PC-9 (cell line): ENCODE data around the gene PHYHIPL. TPM values are rescaled to one million over a fixed set of nuclear protein-coding genes. Genes with fewer than 3 reads are reported as not detected.

Source experiments
- BruUV-seq: library from RNA; stranded (reverse); fragments of 400-500 nt; replicated peaks from 2 replicates; lab custom pipeline; 2021; lab: Mats Ljungman, UMichigan
- CTCF ChIA-PET: fragments of 300-600 bp; sonication (Branson Sonifier 250); formaldehyde crosslinking; loops from one replicate; lab custom pipeline; 2022; ENCODE audit warnings: antibody characterized with exemption; lab: Charles Lee
- POLR2A ChIA-PET: fragments of 300-600 bp; sonication (Branson Sonifier 250); formaldehyde crosslinking; loops from one replicate; lab custom pipeline; 2022; ENCODE audit warnings: antibody characterized with exemption; ENCODE audit not compliant: unreplicated experiment; lab: Charles Lee
- DNase-seq, 2 experiments: peaks; one replicate each; pipeline versions ENCODE4 v3.0.0 to v3.0.0-alpha.2; 2015 to 2022; ENCODE audit warnings: mixed read lengths in 1 of 2
- H2AFZ ChIP-seq: fragments of 200-600 bp; sonication (generic); 2 replicates; pipeline ENCODE4 v1.8.1; 2017; ENCODE audit warnings: antibody characterized with exemption
- H3F3A ChIP-seq: fragments of 200-600 bp; sonication (generic); 2 replicates; pipeline ENCODE4 v1.8.1; 2017; ENCODE audit warnings: antibody characterized with exemption, mild to moderate bottlenecking, low read depth; ENCODE audit not compliant: insufficient read depth
- H3K27ac ChIP-seq: fragments of 200-600 bp; sonication (generic); 2 replicates; pipeline ENCODE4 v1.6.1; 2016; ENCODE audit warnings: mixed run types
- H3K27me3 ChIP-seq: fragments of 200-600 bp; sonication (generic); 2 replicates; pipeline ENCODE4 v1.6.1; 2016; ENCODE audit warnings: low read depth, mixed run types; ENCODE audit not compliant: insufficient read depth
- H3K36me3 ChIP-seq: fragments of 200-600 bp; sonication (generic); 2 replicates; pipeline ENCODE4 v1.6.1; 2016; ENCODE audit warnings: low read depth, mixed run types
- H3K4me1 ChIP-seq: fragments of 200-600 bp; sonication (generic); replicated peaks from 2 replicates; pipeline ENCODE4 v1.6.1; 2016; ENCODE audit warnings: mixed run types; ENCODE audit not compliant: insufficient read depth
- H3K4me2 ChIP-seq: fragments of 200-600 bp; sonication (generic); 2 replicates; pipeline ENCODE4 v1.6.1; 2017; ENCODE audit warnings: mixed run types
- H3K4me3 ChIP-seq: fragments of 200-600 bp; sonication (generic); 2 replicates; pipeline ENCODE4 v1.6.1; 2016; ENCODE audit warnings: mixed run types
- H3K79me2 ChIP-seq: fragments of 200-600 bp; sonication (generic); 2 replicates; pipeline ENCODE4 v1.6.1; 2017; ENCODE audit warnings: low read depth, mixed run types
- H3K9me2 ChIP-seq: fragments of 200-600 bp; sonication (generic); 2 replicates; pipeline ENCODE4 v1.8.1; 2017; ENCODE audit warnings: mild to moderate bottlenecking; ENCODE audit not compliant: insufficient read depth
- H3K9me3 ChIP-seq: fragments of 200-600 bp; sonication (generic); 2 replicates; pipeline ENCODE4 v1.8.1; 2016; ENCODE audit warnings: low read depth; ENCODE audit not compliant: insufficient read depth
- H4K20me1 ChIP-seq: fragments of 200-600 bp; sonication (generic); 2 replicates; pipeline ENCODE4 v1.8.1; 2017; ENCODE audit not compliant: insufficient read depth
- EZH2 ChIP-seq: fragments of 200-600 bp; sonication (generic); IDR thresholded peaks from 2 replicates; pipeline ENCODE4 v1.8.0; 2017; ENCODE audit warnings: antibody characterized with exemption, low read depth
- intact Hi-C: fragments of 100-400 bp; cut with micrococcal nuclease; formaldehyde crosslinking; loops from one replicate; pipeline ENCODE4 v1.10.0; 2022; ENCODE audit not compliant: unreplicated experiment
- total RNA-seq: library from RNA; stranded (reverse); gene quantifications from 2 replicates; pipeline ENCODE4 v1.2.3, GENCODE V29; 2021
- TF ChIP-seq, protein P1 (sequence below): fragments of 200-600 bp; sonication (generic); conservative IDR thresholded peaks from 2 replicates; pipeline ENCODE4 v1.6.1; 2017; ENCODE audit warnings: mixed run types, antibody characterized with exemption, mild to moderate bottlenecking, moderate library complexity

Gene PHYHIPL
- total RNA-seq, 1 experiment from 2014 or later: not detected

GRCh38 chr10:59283456-59284091, 107.1 kb downstream of the PHYHIPL start:
- Histone ChIP-seq H3K4me2 (no peak overlapping the region), H3K27ac (no peak overlapping the region), H2AFZ (no peak overlapping the region), H3K27me3 (no peaks in the 10 kb centered on the region), H3K9me2 (no peaks in the 10 kb centered on the region; the same call in 1 of the 2 replicates), H3K36me3 (no peaks in the 10 kb centered on the region), H3K79me2 (no peaks in the 10 kb centered on the region), H4K20me1 (no peaks in the 10 kb centered on the region), H3K4me3 (no peak overlapping the region), H3K9me3 (no peaks in the 10 kb centered on the region), H3K4me1 (no peaks in the 10 kb centered on the region), H3F3A (no peaks in the 10 kb centered on the region)
- no peak for DNase-seq
- CTCF ChIA-PET: no interaction called here
- POLR2A ChIA-PET: no interaction called here
- no peak for TF ChIP-seq EZH2
- TF ChIP-seq, protein P1, sequence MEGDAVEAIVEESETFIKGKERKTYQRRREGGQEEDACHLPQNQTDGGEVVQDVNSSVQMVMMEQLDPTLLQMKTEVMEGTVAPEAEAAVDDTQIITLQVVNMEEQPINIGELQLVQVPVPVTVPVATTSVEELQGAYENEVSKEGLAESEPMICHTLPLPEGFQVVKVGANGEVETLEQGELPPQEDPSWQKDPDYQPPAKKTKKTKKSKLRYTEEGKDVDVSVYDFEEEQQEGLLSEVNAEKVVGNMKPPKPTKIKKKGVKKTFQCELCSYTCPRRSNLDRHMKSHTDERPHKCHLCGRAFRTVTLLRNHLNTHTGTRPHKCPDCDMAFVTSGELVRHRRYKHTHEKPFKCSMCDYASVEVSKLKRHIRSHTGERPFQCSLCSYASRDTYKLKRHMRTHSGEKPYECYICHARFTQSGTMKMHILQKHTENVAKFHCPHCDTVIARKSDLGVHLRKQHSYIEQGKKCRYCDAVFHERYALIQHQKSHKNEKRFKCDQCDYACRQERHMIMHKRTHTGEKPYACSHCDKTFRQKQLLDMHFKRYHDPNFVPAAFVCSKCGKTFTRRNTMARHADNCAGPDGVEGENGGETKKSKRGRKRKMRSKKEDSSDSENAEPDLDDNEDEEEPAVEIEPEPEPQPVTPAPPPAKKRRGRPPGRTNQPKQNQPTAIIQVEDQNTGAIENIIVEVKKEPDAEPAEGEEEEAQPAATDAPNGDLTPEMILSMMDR: no peak
- intact Hi-C loops: no loop called here
- BruUV-seq: no TSS peak

GRCh38 chr10:59284118-59284975, 107.9 kb downstream of the PHYHIPL start:
- no peaks in the 10 kb centered on the region; the same call in 1 of the 2 replicates for H3K9me2 ChIP-seq

DNA sequence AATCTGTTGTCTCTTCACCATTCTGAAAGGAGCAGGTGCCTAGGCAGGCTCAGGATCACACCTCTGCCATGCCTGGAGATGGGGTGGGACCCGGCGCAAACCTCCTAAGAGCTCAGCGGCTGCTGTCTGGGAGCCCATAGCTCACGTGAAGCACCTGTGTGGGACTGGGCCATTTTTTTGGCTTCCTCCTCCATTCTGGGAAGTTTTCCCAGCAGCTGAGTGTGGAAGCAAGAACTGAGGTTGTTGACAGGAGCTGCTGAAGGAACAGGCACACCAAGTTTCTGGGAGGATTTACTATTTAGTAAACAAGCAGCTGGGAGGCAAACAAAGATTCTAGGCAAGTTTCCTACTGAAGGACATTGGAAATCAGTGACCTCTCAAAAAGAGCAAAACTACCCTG, 108.6 kb downstream of the PHYHIPL start:
- DNase-seq: no peak
- no peak overlapping the region for H3K27ac ChIP-seq
- intact Hi-C loops: no loop called here
- H3K36me3 ChIP-seq: no peaks in the 10 kb centered on the region
- peaks cover 4% of the 10 kb centered on the region; the same call in 1 of the 2 replicates for H3K27me3 ChIP-seq
- no peak overlapping the region for H2AFZ ChIP-seq
- no TSS peak for BruUV-seq
- H3K4me3 ChIP-seq: no peak overlapping the region
- ChIA-PET POLR2A (no interaction called here), CTCF (no interaction called here)
- no peaks in the 10 kb centered on the region for H4K20me1 ChIP-seq
- H3F3A ChIP-seq: no peaks in the 10 kb centered on the region
- TF ChIP-seq EZH2: no peak
- TF ChIP-seq, protein P1: no peak
- no peaks in the 10 kb centered on the region for H3K4me1 ChIP-seq
- H3K9me3 ChIP-seq: no peaks in the 10 kb centered on the region
- H3K4me2 ChIP-seq: no peak overlapping the region
- no peaks in the 10 kb centered on the region; the same call in 1 of the 2 replicates for H3K9me2 ChIP-seq
- no peaks in the 10 kb centered on the region for H3K79me2 ChIP-seq

More at GRCh38 chr10:59284118-59284975, 107.9 kb downstream of the PHYHIPL start:
- intact Hi-C loops: no loop called here
- ChIA-PET CTCF (no interaction called here), POLR2A (no interaction called here)
- Histone ChIP-seq H4K20me1 (no peaks in the 10 kb centered on the region), H3K79me2 (no peaks in the 10 kb centered on the region), H3K27me3 (peaks cover 4% of the 10 kb centered on the region; the same call in 1 of the 2 replicates), H2AFZ (no peak overlapping the region), H3K4me2 (no peak overlapping the region), H3F3A (no peaks in the 10 kb centered on the region), H3K27ac (no peak overlapping the region), H3K36me3 (no peaks in the 10 kb centered on the region), H3K9me3 (no peaks in the 10 kb centered on the region), H3K4me3 (no peak overlapping the region), H3K4me1 (no peaks in the 10 kb centered on the region)
- no TSS peak for BruUV-seq
- DNase-seq: no peak
- TF ChIP-seq, protein P1: no peak
- no peak for TF ChIP-seq EZH2
